ENCODE measurements around the gene GJA10.
"Not testable (repeated sequence)": the region's sequence is repeated elsewhere in the genome, so short reads cannot be mapped to it uniquely, and the experiment has no call there.

GJA10 gene

DNA sequence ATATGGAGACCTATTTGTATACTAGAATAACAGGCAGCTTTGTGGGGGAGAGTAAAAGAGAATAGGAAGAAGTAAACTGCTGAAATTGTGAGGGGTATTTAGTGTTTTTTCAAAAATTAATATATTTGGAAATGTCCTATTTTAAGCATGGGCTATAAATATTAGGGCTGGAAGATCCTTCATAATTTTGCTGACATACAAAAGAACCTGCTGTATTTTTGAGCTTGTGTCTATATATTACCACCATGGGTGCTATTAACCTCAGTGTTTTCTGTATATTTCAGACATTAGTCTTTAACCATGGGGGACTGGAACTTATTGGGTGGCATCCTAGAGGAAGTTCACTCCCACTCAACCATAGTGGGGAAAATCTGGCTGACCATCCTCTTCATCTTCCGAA, at the start of gene GJA10:
Gene GJA10, plus strand, starts transcription at position 301 of the 400 bp plus-strand sequence. Its CDS starts 0 bp downstream, at position 301.
- no peak for DNase-seq (ENCODE audit: low read depth)

DNA sequence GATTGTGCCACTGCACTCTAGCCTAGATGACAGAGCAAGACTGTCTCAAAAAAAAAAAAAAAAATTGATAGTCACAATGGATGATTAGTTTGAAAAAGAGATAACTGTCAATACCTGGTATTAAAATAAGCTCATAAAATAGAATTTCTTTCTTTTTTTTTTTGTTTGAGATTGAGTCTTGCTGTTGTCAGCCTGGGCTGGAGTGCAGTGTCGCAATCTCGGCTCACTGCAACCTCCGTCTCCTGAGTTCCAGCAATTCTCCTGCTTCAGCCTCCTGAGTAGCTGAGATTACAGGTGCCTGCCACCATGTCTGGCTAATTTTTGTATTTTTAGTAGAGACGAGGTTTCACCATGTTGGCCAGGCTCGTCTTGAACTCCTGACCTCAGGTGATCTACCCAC, 46.8 kb upstream of the GJA10 start:
- not testable (repeated sequence) for DNase-seq (ENCODE audit: low read depth)

DNA sequence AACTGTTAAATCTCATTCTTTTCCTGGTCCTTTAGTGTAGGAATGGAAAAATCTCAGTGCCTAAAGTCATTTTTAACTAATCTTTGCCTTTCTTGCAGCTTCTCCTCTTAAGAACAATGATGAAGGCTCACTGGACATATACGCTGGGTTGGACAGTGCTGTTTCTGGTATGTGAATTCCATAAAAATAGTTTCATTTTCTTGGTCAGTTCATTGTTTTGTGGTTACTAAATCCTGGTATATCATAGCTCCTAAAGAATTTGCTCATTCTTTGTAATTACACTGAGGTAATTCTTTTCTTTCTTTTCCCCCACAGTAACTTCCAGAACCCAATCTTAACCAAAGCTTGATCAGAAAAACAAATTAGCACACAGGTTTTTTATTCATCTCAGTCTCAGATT, 41.2 kb upstream of the GJA10 start:
- DNase-seq (ENCODE audit: low read depth) = no peak

DNA sequence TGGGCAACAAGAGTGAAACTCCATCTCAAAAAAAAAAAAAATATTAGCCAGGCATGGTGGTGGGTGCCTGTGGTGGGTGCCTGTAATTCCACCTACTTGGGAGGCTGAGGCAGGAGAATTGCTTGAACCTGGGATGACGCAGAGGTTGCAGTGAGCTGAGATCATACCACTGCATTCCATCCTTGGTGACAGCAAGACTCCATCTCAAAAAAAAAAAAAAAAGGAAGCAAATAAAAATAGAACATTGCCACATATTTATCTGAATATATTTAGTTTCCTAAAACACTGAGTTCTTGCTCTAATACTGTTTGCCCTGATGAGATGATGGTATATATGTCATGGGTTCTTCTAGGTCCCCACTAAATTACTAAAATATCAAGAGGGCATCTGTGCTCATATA, 36.2 kb upstream of the GJA10 start:
- DNase-seq (ENCODE audit: low read depth) = no peak

DNA sequence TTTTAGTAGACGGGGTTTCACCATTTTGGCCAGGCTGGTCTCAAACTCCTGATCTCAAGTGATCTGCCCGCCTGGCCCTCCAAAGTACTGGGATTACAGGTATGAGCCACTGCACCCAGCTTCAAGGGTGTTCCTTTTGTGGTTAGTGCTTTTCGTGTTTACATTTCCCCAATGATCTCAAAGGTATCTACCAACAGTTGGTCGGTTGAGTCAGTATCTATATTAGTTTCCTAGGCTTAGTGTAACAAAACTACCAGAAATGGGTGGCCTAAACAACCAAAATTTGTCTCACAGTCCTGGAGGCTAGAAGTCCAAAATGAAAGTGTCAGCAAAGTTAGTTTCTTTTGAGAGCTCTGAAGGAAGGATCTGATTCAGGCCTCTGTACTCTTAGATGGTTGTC, 34.5 kb upstream of the GJA10 start:
- DNase-seq (ENCODE audit: low read depth) = no peak

DNA sequence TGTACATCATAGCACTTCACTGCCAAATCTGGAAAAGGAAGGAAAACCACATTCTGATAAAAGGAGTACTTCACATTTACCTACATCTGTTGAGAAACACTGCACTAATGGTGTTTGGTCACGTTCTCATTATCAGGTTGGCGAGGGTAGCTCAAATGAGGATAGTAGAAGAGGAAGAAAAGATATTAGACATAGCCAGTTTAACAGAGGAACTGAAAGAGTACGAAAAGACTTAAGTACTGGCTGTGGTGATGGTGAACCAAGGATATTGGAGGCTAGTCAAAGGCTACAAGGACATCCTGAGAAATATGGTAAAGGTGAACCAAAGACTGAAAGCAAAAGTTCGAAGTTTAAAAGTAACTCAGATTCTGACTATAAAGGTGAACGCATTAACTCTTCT, 32.0 kb upstream of the GJA10 start:
- DNase-seq (ENCODE audit: low read depth) = no peak

DNA sequence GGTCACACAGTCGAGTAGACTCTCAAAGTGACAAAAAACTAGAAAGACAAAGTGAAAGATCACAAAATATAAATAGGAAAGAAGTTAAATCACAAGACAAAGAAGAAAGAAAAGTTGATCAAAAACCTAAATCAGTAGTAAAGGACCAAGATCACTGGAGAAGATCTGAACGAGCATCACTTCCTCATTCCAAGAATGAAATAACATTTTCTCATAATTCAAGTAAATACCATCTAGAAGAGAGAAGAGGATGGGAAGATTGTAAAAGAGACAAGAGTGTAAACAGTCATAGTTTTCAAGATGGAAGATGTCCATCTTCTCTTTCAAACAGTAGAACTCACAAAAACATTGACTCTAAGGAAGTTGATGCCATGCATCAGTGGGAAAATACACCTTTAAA, 31.6 kb upstream of the GJA10 start:
- DNase-seq (ENCODE audit: low read depth) = no peak

DNA sequence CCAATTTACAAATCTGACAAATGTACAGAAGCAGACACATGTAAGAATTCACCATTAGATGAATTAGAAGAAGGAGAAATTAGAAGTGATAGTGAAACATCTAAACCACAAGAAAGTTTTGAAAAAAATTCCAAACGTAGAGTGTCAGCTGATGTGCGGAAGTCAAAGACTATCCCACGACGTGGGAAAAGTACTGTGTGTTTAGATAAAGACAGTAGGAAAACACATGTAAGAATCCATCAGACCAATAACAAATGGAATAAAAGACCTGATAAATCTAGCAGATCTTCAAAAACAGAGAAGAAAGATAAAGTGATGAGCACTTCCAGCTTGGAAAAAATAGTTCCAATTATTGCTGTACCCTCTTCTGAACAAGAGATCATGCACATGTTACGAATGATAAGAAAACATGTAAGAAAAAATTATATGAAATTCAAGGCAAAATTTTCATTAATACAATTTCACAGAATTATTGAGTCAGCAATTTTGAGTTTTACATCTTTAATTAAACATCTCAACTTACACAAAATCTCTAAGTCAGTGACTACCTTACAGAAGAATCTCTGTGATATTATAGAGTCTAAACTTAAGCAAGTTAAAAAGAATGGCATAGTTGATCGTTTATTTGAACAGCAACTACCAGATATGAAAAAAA, 28.1 kb upstream of the GJA10 start:
- DNase-seq (ENCODE audit: low read depth) = no peak

DNA sequence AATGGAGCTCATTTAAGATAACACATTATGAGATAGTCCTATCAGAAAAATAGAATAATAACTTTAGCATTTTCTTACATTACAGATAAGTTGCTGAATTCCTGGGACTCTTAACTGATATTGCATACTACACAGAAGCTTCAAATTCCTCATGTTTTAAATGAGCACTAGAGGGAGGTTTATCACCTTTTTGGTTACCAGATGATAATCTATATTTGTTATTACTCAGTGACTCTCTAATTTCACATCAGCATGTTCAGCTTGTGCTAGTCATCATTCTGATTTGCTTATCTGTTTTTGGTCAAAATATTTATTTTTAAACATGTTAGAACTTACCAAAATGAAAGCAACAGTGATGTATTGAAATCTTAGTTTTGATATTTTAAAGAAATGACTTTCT, 20.5 kb upstream of the GJA10 start:
- no peak for DNase-seq (ENCODE audit: low read depth)

DNA sequence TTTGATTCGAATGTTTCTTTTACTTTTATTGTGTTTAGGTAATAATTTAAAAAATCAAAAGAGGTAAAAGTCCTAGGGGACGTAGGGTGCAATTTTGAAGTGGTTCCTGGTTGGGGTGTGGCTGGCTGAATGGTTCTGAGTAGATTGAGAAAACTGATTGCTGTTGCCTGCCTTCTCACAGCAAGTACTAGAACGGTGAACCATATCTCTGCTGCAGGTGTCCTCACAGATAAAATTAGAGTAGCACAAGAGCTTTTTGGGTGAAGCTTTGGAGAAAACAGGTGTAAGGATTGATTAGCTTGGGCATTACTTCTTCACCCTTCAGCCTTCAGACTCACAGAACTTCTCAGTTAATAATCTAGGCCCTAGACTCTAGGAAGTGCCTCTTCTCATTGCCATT, 19.8 kb upstream of the GJA10 start:
- DNase-seq (ENCODE audit: low read depth) = no peak

DNA sequence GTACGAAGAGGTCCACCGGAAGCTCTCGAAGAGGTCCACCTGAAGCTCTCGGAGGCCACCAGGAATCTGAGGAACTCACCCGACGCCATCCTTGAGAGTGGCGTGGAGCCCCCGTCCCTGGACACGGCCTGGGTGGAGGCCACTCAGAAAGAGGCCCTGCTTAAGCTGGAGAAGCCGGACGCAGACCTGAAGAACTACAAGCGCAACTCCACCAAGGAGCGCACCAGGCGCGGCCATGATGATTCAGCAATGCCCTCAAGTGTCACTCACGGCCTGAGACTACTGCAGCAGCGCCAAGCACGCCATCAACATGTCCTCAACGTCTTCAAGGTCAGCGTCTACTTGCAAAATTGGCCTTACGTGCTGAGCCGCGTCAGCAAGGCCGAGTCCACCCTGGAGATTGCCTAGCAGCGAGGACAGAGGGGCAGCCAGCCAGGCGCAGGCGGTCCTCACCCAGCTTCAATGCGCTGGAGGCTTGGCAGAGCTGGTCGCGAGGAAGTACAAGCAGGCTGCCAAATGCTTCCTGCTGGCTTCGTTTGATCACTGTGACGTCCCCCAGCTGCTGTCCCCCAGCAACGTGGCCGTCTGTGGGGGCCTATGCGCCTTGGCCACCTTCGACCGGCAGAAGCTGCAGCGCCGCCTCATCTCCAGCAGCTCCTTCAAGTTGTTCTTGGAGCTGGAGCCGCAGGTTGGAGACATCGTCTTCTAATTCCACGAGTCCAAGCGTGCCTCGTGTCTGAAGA, 7.7 kb upstream of the GJA10 start:
- no peak for DNase-seq (ENCODE audit: low read depth)

DNA sequence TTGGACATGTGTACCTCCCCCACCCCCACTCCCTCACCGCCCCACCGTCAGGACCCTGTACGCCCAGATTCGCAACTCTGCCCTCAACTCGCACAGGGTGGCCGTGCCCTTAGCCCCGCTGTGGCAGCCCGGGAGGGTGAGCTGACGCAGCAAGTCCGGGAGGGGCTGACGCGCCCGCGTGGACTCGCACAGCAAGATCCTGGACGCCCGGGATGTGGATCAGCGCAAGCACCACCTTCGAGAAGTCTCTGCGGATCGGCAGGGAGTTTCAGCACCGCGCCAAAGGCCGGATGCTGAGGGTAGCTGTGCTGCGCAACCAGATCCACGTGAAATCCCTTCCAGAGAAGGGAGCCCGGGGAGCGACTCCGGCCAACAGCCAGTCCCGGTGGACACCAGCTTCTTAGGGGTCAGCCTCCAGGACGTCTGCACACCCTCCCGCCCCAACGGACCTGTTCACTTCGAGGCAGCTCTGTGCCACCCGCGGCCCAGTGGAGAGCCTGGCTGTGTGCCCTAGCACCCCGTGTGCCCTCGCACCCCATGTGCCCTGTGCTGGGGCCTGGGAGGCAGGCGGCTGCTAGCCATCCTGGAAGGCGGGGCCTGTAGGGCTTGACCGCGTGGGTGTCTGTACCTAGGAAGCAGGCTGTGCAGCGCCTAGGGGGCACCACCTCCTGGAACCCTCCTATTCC, 6.7 kb upstream of the GJA10 start:
- no peak for DNase-seq (ENCODE audit: low read depth)

DNA sequence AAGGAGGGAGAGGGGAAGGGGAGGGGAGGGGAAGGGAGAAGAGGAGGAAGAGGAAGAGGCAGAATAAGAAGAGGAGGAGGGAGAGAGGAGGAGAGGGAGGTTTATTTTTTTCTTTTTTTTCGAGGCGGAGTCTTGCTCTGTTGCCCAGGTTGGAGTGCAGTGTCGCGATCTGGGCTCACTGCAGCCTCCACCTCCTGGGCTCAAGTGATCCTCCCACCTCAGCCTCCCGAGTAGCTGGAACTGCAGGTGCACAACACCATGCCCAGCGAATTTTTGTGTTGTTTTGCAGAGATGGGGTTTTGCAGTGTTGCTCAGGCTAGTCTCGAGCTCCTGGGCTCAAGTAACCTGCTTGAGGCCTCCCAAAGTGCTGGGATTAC, 6.1 kb upstream of the GJA10 start:
- no peak for DNase-seq (ENCODE audit: low read depth)

DNA sequence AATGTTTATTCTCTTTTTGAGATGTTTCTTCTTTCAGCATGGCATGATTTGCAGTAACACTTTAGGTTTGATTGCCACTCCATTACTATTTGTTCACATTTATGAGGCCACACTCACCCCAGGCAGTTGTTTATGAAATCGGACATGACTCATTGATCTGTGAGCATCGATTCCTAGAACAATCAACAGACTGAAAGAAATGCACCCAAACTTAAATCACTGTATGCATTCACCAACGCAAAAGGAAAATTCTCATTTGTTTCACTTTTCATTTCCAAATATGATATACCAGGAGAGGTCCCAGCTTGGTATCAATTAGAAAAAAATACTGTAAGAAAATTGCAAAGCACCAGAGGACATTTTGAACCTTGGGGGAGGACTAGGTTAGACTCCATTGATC, 5.4 kb upstream of the GJA10 start:
- no peak for DNase-seq (ENCODE audit: low read depth)

DNA sequence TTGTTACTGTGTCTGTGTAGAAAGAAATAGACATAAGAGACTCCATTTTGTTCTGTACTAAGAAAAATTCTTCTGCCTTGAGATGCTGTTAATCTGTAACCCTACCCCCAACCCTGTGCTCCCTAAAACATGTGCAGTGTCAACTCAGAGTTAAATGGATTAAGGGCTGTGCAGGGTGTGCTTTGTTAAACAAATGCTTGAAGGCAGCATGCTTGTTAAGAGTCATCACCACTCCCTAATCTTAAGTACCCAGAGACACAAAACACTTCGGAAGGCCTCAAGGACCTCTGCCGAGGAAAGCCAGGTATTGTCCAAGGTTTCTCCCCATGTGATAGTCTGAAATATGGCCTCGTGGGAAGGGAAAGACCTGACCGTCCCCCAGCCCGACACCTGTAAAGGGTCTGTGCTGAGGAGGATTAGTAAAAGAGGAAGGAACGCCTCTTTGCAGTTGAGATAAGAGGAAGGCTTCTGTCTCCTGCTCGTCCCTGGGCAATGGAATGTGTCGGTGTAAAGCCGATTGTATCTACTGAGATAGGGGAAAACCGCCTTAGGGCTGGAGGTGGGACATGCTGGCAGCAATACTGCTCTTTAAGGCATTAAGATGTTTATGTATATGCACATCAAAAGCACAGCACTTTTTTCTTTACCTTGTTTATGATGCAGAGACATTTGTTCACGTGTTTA, 3.3 kb upstream of the GJA10 start:
- DNase-seq (ENCODE audit: low read depth) = not testable (repeated sequence)

DNA sequence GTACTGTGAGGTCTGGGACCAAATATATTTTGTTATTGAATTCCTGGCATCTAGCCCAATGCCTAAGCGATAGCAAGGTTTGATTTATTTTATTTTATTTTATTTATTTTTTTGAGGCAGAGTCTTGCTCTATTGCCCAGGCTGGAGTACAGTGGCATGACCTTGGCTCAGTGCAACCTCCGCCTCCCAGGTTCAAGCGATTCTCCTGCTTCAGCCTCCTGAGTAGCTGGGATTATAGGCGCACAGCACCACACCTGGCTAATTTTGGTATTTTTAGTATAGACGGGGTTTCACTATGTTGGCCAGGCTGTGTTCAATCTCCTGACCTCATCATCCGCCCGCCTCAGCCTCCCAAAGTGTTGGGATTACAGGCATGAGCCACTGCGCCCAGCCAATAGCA, 1.7 kb upstream of the GJA10 start:
- DNase-seq (ENCODE audit: low read depth) = not testable (repeated sequence)

DNA sequence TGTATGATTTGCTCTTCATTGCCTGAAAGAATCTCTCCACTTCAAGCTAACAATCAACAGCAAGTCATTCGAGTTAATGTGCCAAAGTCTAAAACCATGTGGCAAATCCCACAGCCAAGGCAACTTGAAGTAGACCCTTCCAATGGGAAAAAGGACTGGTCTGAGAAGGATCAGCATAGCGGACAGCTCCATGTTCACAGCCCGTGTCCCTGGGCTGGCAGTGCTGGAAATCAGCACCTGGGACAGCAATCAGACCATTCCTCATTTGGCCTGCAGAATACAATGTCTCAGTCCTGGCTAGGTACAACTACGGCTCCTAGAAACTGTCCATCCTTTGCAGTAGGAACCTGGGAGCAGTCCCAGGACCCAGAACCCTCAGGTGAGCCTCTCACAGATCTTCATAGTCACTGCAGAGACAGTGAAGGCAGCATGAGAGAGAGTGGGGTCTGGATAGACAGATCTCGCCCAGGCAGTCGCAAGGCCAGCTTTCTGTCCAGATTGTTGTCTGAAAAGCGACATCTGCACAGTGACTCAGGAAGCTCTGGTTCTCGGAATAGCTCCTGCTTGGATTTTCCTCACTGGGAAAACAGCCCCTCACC, 1.1 kb downstream of the GJA10 start:
- DNase-seq (ENCODE audit: low read depth) = no peak

DNA sequence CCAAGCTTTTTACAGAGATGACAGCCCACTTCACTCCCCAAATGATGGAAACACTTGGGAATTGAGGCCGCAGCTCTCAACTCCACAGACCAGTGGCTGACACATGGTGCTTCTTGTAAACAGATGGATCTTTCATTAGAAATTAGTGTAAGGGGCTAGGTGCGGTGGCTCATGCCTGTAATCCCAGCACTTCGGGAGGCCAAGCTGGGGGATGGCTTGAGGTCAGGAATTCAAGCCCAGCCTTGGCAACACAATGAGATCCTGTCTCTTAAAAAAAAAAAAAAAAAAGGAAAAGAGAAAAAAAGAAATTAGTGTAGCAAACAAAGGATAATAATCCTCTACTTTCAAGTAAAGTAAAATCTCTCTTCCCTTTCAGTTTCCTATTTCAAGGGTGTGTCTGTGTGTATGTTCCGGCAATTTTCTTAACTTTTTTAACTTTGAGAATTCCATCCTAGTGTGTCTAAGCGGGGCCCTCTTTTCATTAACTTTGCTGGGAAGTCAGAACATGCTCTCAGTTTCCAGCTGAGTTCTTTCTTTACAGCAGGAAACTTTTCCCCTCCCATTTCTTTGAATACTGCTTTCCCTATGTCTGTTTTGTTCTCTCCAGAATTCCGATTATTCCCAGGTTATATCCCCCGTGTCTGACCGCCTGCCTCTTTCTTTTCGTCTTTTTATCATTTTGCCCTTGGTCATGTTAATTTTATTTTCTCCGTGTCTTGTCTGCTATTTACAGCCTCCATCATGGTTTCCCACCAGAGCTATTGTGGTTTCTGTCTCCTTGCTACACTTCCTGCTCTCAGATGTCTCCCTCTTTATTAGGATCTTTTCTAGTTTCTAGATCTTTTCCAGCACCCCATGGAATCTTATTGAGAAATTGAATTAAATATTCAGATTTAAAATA, 16.0 kb downstream of the GJA10 start:
- DNase-seq (ENCODE audit: low read depth) = not testable (repeated sequence)

DNA sequence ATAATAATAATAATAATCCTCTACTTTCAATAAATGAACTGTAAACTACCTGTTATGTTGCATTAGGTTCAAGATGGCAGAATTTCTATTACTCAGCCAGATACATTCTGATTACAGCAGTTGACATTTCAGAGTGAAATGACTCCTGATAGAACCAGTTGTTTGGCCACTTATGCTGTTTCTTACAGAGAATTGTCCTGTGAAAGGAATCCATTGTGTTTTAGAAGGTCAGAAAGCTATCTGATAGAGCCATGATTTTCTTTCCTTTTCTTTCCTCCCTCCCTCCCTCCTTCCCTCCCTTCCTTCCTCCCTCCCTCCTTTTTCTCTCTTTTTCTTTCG, 16.6 kb downstream of the GJA10 start:
- DNase-seq (ENCODE audit: low read depth) = no peak

DNA sequence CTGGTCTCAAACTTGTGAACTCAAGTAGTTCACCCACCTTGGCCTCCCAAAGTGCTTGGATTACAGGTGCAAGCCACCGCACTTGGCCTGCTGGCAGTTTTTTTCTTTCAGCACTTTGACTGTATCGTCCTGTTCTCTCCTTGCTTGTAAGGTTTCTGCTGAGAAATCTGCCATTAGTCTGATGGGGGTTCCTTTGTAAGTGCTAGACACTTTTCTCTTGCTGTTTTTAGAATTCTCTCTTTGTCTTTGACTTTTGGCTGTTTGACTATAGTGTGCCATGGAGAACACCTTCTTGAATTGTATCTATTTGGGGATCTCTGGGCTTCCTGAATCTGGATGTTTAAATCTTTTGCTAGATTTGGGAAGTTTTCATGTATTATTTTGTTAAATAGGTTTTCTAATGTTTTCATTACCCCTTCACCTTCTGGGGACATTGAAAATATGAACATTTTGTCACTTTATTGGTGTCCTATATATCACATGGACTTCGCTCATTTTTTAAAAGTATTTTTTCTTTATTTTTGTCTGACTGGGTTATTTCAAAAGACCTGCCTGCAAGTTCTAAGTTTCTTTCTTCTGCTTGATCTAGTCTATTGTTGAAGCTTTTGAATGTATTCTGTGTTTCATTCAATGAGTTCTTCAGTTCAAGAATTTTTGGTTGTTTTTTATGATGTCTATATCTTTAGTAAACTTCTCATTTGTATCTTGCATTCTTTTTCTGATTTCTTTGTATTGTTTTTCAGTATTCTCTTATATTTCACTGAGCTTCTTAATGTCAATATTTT, 22.1 kb downstream of the GJA10 start:
- DNase-seq (ENCODE audit: low read depth) = no peak

DNA sequence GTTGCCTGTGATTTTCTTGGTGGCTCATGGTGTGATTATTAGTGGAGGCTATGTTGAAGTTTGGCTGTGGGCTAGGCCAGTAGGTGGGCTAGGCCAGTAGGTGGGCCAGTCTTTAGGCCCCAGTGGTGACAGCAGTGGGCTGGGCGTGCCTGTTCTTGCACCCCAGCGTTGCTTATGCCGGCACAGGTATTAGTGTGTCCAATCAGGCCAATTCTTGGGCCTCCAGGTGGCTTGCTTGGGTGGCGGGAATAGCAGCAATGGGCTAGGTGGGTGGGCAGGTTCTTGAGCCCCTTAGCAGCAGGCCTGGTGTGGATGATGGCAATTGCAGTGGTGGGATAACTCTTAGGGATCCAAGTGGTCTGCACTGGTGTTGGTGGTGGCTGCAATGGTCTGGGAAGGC, 22.9 kb downstream of the GJA10 start:
- no peak for DNase-seq (ENCODE audit: low read depth)

Measured in stimulated activated CD8-positive, alpha-beta memory T cell treated with anti-CD3 and anti-CD28 coated beads, Interleukin-12 subunit alpha, Interleukin-12 subunit beta, amount 100 ng/mL, for 1 hour (primary cell).